Measurements from ENCODE around the gene TNPO2. TPM values are rescaled to one million over a fixed set of nuclear protein-coding genes. Genes with fewer than 3 reads are reported as not detected.

The TNPO2 gene
- total and polyA plus RNA-seq, 4 donors, result 29.5 to 63.0 (median 43.1) TPM

DNA sequence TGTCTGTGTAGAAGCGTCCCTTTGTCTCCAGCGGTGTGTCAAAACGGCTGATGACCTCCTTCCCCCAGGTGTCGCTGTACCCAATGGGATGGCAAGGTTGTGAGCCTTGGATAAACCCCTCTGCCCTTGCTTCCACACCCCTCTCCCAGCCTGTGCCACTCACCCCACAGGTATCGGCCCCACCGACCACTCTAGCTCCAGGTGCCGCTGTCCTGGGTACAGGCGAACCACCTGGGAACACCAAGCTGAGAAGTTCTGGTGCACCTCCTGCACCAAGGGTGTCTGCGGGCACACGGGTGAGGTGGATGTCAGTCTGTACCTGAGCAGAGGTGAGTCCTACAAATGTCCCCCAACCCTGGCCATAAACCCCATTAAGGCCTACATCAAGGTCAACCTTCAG is 73.8 kb downstream of the TNPO2 start:
- 96 to 97% methylated on average over 10 of the region's 10 CpGs for WGBS, 2 donors
- Histone ChIP-seq H3K36me3 (ENCODE audit: control insufficient read depth in 4 of 4, insufficient read depth in 4 of 4, low read length in 4 of 4) (peaks cover 0 to 11% (median 3%) of the 10 kb centered on the region in 4 donors), H3K27ac (ENCODE audit: low read depth in 1 of 2, low read length in 1 of 2) (no peak overlapping the region), H3K4me1 (ENCODE audit: control insufficient read depth in 5 of 5, insufficient read depth in 5 of 5, low read length in 5 of 5) (peaks cover 0 to 5% (median 0%) of the 10 kb centered on the region in 5 donors), H3K9ac (ENCODE audit: insufficient read depth in 1 of 2, low read length in 2 of 2) (no peak overlapping the region), H3K9me3 (ENCODE audit: control insufficient read depth in 4 of 4, insufficient read depth in 3 of 4, low read length in 3 of 4) (no peaks in the 10 kb centered on the region), H3K4me3 (no peak overlapping the region), H3K27me3 (ENCODE audit: control insufficient read depth in 3 of 3, insufficient read depth in 3 of 3, low read length in 2 of 3) (no peaks in the 10 kb centered on the region)
- ATAC-seq (ENCODE audit: insufficient read depth, low FRiP score) (no peak), DNase-seq (no peak)
- TF ChIP-seq, protein P1, sequence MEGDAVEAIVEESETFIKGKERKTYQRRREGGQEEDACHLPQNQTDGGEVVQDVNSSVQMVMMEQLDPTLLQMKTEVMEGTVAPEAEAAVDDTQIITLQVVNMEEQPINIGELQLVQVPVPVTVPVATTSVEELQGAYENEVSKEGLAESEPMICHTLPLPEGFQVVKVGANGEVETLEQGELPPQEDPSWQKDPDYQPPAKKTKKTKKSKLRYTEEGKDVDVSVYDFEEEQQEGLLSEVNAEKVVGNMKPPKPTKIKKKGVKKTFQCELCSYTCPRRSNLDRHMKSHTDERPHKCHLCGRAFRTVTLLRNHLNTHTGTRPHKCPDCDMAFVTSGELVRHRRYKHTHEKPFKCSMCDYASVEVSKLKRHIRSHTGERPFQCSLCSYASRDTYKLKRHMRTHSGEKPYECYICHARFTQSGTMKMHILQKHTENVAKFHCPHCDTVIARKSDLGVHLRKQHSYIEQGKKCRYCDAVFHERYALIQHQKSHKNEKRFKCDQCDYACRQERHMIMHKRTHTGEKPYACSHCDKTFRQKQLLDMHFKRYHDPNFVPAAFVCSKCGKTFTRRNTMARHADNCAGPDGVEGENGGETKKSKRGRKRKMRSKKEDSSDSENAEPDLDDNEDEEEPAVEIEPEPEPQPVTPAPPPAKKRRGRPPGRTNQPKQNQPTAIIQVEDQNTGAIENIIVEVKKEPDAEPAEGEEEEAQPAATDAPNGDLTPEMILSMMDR (IDR thresholded peaks at IDR 0.05; ENCODE audit: control extremely low read depth, extremely low read depth), result no peak

Small RNAs within 50 kb of the gene (small RNA-seq; reads per million reads assigned to genes)
- gene SNORD41 (ENCODE audit: low replicate concordance), result 81.8 reads per million, percentile 98 among the genes with 10 or more reads in this experiment

Other genes starting within 250 kb of the TNPO2 start
- gene ZNF709, start 239.1 kb downstream of the TNPO2 start, total RNA-seq, result 10 to 100 TPM in 1 of 2 donors, 1 to 10 TPM in 1; 2.6 to 14.6 TPM
- gene ZNF709, start 239.1 kb downstream of the TNPO2 start, polyA plus RNA-seq, result 1 to 10 TPM in 1 of 2 donors, under 1 TPM in 1; 0.64 to 1.3 TPM
- gene ZNF564, start 172.4 kb downstream of the TNPO2 start, total RNA-seq, result 10 to 100 TPM; 11.1 to 26.3 TPM
- 1 to 10 TPM; 5.2 to 5.3 TPM for gene ZNF564, start 172.4 kb downstream of the TNPO2 start, polyA plus RNA-seq
- gene ZNF490, start 113.1 kb downstream of the TNPO2 start, total RNA-seq, result 10 to 100 TPM in 1 of 2 donors, 1 to 10 TPM in 1; 7.7 to 10.4 TPM
- under 1 TPM; 0.94 to 0.96 TPM for gene ZNF490, start 113.1 kb downstream of the TNPO2 start, polyA plus RNA-seq
- 10 to 100 TPM; 20.7 to 33.4 TPM for gene ZNF791, start 113.0 kb downstream of the TNPO2 start, total RNA-seq
- gene ZNF791, start 113.0 kb downstream of the TNPO2 start, polyA plus RNA-seq, result 10 to 100 TPM in 1 of 2 donors, 1 to 10 TPM in 1; 5.5 to 10.1 TPM
- 100 to 1,000 TPM in 1 of 2 donors, 10 to 100 TPM in 1; 38.7 to 160 TPM for gene MAN2B1, start 57.2 kb downstream of the TNPO2 start, total RNA-seq
- 100 to 1,000 TPM in 1 of 2 donors, 10 to 100 TPM in 1; 93.2 to 118 TPM for gene MAN2B1, start 57.2 kb downstream of the TNPO2 start, polyA plus RNA-seq
- gene WDR83, start 57.1 kb downstream of the TNPO2 start, total RNA-seq, result 10 to 100 TPM in 1 of 2 donors, 1 to 10 TPM in 1; 7.9 to 11.9 TPM
- 10 to 100 TPM; 11.8 to 15.8 TPM for gene WDR83, start 57.1 kb downstream of the TNPO2 start, polyA plus RNA-seq
- 10 to 100 TPM; 65.0 to 78.8 TPM for gene DHPS, start 42.1 kb downstream of the TNPO2 start, total RNA-seq
- 10 to 100 TPM; 70.7 to 80.8 TPM for gene DHPS, start 42.1 kb downstream of the TNPO2 start, polyA plus RNA-seq
- not detected for gene GNG14, start 35.9 kb downstream of the TNPO2 start, total RNA-seq
- gene GNG14, start 35.9 kb downstream of the TNPO2 start, polyA plus RNA-seq, result not detected
- 10 to 100 TPM; 10.7 to 17.1 TPM for gene FBXW9, start 27.3 kb downstream of the TNPO2 start, total RNA-seq
- 10 to 100 TPM in 1 of 2 donors, 1 to 10 TPM in 1; 6.8 to 13.0 TPM for gene FBXW9, start 27.3 kb downstream of the TNPO2 start, polyA plus RNA-seq
- gene TRIR, start 10.8 kb upstream of the TNPO2 start, total RNA-seq, result 100 to 1,000 TPM in 1 of 2 donors, 10 to 100 TPM in 1; 77.2 to 144 TPM
- gene TRIR, start 10.8 kb upstream of the TNPO2 start, polyA plus RNA-seq, result 100 to 1,000 TPM; 226 to 422 TPM
- 10 to 100 TPM; 33.4 to 75.0 TPM for gene GET3, start 13.6 kb upstream of the TNPO2 start, total RNA-seq
- gene GET3, start 13.6 kb upstream of the TNPO2 start, polyA plus RNA-seq, result 100 to 1,000 TPM in 1 of 2 donors, 10 to 100 TPM in 1; 78.8 to 112 TPM
- not detected for gene BEST2, start 27.9 kb upstream of the TNPO2 start, total RNA-seq
- gene BEST2, start 27.9 kb upstream of the TNPO2 start, polyA plus RNA-seq, result under 1 TPM in 1 of 2 donors, not detected in 1; 0.02 TPM
- gene HOOK2, start 51.6 kb upstream of the TNPO2 start, total RNA-seq, result 10 to 100 TPM; 46.9 to 67.4 TPM
- 10 to 100 TPM; 39.8 to 54.3 TPM for gene HOOK2, start 51.6 kb upstream of the TNPO2 start, polyA plus RNA-seq
- 100 to 1,000 TPM; 121 to 205 TPM for gene JUNB, start 67.6 kb upstream of the TNPO2 start, total RNA-seq
- gene JUNB, start 67.6 kb upstream of the TNPO2 start, polyA plus RNA-seq, result 100 to 1,000 TPM; 111 to 689 TPM
- 100 to 1,000 TPM; 166 to 196 TPM for gene PRDX2, start 77.9 kb upstream of the TNPO2 start, total RNA-seq
- 100 to 1,000 TPM; 132 to 181 TPM for gene PRDX2, start 77.9 kb upstream of the TNPO2 start, polyA plus RNA-seq
- 1 to 10 TPM; 1.8 to 2.2 TPM for gene THSD8, start 78.1 kb upstream of the TNPO2 start, total RNA-seq
- gene THSD8, start 78.1 kb upstream of the TNPO2 start, polyA plus RNA-seq, result 1 to 10 TPM in 1 of 2 donors, under 1 TPM in 1; 0.10 to 6.2 TPM
- 10 to 100 TPM in 1 of 2 donors, 1 to 10 TPM in 1; 7.5 to 16.1 TPM for gene RNASEH2A, start 82.7 kb upstream of the TNPO2 start, total RNA-seq
- gene RNASEH2A, start 82.7 kb upstream of the TNPO2 start, polyA plus RNA-seq, result 10 to 100 TPM in 1 of 2 donors, 1 to 10 TPM in 1; 7.3 to 11.1 TPM
- gene RTBDN, start 110.6 kb upstream of the TNPO2 start, total RNA-seq, result not detected
- not detected for gene RTBDN, start 110.6 kb upstream of the TNPO2 start, polyA plus RNA-seq
- gene MAST1, start 114.6 kb upstream of the TNPO2 start, total RNA-seq, result under 1 TPM; 0.55 to 0.88 TPM
- under 1 TPM; 0.08 to 0.26 TPM for gene MAST1, start 114.6 kb upstream of the TNPO2 start, polyA plus RNA-seq
- 10 to 100 TPM; 31.2 to 68.0 TPM for gene DNASE2, start 157.5 kb upstream of the TNPO2 start, total RNA-seq
- gene DNASE2, start 157.5 kb upstream of the TNPO2 start, polyA plus RNA-seq, result 10 to 100 TPM; 32.2 to 72.3 TPM
- gene KLF1, start 163.3 kb upstream of the TNPO2 start, total RNA-seq, result 1 to 10 TPM in 1 of 2 donors, under 1 TPM in 1; 0.28 to 3.0 TPM
- gene KLF1, start 163.3 kb upstream of the TNPO2 start, polyA plus RNA-seq, result under 1 TPM; 0.26 to 0.61 TPM
- 10 to 100 TPM; 24.0 to 31.3 TPM for gene GCDH, start 167.2 kb upstream of the TNPO2 start, total RNA-seq
- 10 to 100 TPM; 15.6 to 33.8 TPM for gene GCDH, start 167.2 kb upstream of the TNPO2 start, polyA plus RNA-seq
- gene SYCE2, start 195.4 kb upstream of the TNPO2 start, total RNA-seq, result not detected
- under 1 TPM; 0.13 to 0.28 TPM for gene SYCE2, start 195.4 kb upstream of the TNPO2 start, polyA plus RNA-seq
- gene FARSA, start 209.8 kb upstream of the TNPO2 start, total RNA-seq, result 10 to 100 TPM; 27.8 to 65.7 TPM
- gene FARSA, start 209.8 kb upstream of the TNPO2 start, polyA plus RNA-seq, result 10 to 100 TPM; 39.8 to 72.1 TPM
- gene CALR, start 214.7 kb upstream of the TNPO2 start, total RNA-seq, result 1,000 to 10,000 TPM in 1 of 2 donors, 100 to 1,000 TPM in 1; 479 to 1,551 TPM
- gene CALR, start 214.7 kb upstream of the TNPO2 start, polyA plus RNA-seq, result 1,000 to 10,000 TPM in 1 of 2 donors, 100 to 1,000 TPM in 1; 415 to 1,123 TPM
- 100 to 1,000 TPM in 1 of 2 donors, 10 to 100 TPM in 1; 79.7 to 122 TPM for gene RAD23A, start 221.9 kb upstream of the TNPO2 start, total RNA-seq
- gene RAD23A, start 221.9 kb upstream of the TNPO2 start, polyA plus RNA-seq, result 100 to 1,000 TPM; 112 to 186 TPM
- 10 to 100 TPM; 14.9 to 22.6 TPM for gene GADD45GIP1, start 233.3 kb upstream of the TNPO2 start, total RNA-seq
- 10 to 100 TPM; 50.0 to 69.0 TPM for gene GADD45GIP1, start 233.3 kb upstream of the TNPO2 start, polyA plus RNA-seq
- under 1 TPM; 0.20 to 0.25 TPM for gene DAND5, start 245.6 kb upstream of the TNPO2 start, total RNA-seq
- gene DAND5, start 245.6 kb upstream of the TNPO2 start, polyA plus RNA-seq, result under 1 TPM; 0.01 to 0.14 TPM

Data from lung (tissue), 13 donors.